ENCODE results near the gene TRIOBP. TPM values are rescaled to one million over a fixed set of nuclear protein-coding genes. Genes with fewer than 3 reads are reported as not detected.

TRIOBP gene
- total RNA-seq, 2 donors from 2014 or later = 126 to 146 TPM

DNA sequence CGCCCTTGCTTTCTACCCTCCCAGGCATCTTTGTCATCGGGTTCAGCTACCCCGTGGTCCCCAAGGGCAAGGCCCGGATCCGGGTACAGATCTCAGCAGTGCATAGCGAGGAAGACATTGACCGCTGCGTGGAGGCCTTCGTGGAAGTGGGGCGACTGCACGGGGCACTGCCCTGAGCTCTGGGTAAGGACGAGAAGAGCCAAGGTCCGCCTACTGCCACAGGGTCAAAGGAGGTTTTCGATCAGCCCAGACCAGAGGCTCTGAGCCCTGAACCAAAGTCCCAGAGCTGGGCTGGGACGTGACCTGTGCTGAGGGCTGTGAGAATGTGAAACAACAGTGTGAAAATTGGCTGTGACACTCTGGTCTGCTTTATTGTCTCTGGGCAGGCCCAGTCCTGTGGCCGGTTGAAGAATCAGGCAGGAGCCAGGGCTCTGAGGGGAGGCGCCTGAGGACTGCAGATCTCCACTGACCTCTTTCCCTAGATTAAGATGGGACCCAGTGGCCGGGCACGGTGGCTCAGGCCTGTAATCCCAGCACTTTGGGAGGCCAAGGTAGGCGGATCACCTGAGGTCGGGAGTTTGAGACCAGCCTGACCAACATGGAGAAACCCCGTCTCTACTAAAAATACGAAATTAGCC lies 119.8 kb downstream of the TRIOBP start:
- TF ChIP-seq, protein P1, sequence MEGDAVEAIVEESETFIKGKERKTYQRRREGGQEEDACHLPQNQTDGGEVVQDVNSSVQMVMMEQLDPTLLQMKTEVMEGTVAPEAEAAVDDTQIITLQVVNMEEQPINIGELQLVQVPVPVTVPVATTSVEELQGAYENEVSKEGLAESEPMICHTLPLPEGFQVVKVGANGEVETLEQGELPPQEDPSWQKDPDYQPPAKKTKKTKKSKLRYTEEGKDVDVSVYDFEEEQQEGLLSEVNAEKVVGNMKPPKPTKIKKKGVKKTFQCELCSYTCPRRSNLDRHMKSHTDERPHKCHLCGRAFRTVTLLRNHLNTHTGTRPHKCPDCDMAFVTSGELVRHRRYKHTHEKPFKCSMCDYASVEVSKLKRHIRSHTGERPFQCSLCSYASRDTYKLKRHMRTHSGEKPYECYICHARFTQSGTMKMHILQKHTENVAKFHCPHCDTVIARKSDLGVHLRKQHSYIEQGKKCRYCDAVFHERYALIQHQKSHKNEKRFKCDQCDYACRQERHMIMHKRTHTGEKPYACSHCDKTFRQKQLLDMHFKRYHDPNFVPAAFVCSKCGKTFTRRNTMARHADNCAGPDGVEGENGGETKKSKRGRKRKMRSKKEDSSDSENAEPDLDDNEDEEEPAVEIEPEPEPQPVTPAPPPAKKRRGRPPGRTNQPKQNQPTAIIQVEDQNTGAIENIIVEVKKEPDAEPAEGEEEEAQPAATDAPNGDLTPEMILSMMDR (IDR thresholded peaks at IDR 0.05) = no peak
- ATAC-seq (ENCODE audit: insufficient number of reproducible peaks, low FRiP score, low read depth) (no peak), DNase-seq (ENCODE audit: low spot score) (no peak)
- Histone ChIP-seq H3K36me3 (no peaks in the 10 kb centered on the region), H3K4me3 (no peak overlapping the region), H3K27ac (no peak overlapping the region), H3K9me3 (no peaks in the 10 kb centered on the region), H3K27me3 (replicated peaks; ENCODE audit: insufficient read depth) (no peaks in the 10 kb centered on the region), H3K4me1 (ENCODE audit: control insufficient read depth in 1 of 2, low read depth in 2 of 2) (peaks cover 13 to 18% of the 10 kb centered on the region in 2 donors)

DNA sequence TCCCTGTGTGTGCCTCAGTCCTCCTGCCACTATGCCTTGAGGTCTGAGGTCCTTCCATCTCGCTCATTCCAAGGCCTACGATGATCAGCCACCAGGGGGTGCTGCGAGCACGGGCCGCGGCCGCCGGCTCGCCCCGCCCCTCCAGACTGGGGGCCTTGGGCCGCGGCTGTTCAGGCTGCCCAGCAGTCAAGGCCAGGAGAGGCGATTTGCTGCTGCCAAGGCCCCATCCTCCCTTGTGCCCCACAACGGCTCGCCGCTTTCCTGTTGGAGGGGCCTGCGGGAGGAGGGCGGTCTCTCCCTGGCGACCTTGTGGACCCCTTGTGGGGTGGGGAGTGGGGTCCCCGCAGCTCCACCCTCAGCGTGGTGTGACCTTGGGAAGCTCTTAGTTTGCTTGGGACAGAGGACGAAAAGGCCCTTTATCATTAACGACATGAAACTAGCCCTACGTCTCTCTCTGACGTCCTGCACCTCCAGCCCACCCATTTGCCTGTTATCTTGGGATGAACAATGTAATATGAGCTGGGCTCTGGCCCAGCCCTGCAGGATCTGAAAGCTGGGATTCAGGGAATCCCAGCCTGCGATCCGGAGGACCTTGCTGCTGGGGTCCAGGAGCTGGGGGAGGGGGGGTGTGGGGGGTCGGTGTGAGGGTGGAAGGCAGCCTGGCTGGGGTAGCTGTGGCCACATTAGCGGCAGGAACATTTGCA lies 121.0 kb downstream of the TRIOBP start:
- Histone ChIP-seq H3K36me3 (no peaks in the 10 kb centered on the region), H3K27ac (no peak overlapping the region), H3K27me3 (replicated peaks; ENCODE audit: insufficient read depth) (no peaks in the 10 kb centered on the region), H3K9me3 (no peaks in the 10 kb centered on the region), H3K4me1 (ENCODE audit: control insufficient read depth in 1 of 2, low read depth in 2 of 2) (peaks cover 13 to 18% of the 10 kb centered on the region in 2 donors), H3K4me3 (peak overlapping the region; percentile 67)
- peak; percentile 52 for ATAC-seq (ENCODE audit: insufficient number of reproducible peaks, low FRiP score, low read depth)
- TF ChIP-seq, protein P1 (IDR thresholded peaks at IDR 0.05) = peak; percentile 95
- no peak for DNase-seq (ENCODE audit: low spot score)

DNA sequence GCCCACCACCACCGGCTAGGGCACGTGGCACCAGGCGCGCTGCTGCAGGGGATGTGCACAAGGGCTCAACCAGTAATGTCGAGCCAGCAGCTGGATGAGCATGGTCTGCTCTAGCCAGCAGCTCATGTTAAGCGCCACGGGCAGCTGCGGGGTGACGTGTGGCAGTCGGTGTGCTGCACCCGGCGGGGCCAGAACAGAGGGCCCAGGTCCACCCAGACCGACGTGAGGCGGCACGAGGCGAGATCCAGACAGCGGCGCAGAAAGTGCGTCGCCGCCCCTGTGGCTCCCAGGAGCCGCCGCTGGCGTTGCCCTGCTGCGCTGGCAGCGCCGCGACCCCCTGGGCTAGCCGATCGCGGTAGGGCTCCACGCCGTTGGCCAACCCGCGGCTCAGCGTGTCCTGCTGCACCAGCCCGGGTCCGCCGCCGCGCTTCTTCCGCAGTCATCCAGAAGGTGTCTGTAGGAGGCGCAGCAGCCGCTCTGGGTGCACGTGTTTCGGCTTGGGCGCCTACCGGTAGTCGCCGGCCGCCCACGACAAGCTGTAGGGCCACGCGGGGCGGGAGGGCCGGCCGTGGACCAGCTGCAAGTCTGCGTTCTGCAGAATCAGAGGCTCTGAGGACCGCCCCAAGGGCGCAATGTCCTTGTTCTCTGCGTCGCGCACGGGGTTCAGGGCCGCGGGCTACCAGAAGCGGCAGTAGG lies 121.7 kb downstream of the TRIOBP start:
- no peaks in the 10 kb centered on the region for H3K27me3 ChIP-seq (replicated peaks; ENCODE audit: insufficient read depth)
- TF ChIP-seq, protein P1 (IDR thresholded peaks at IDR 0.05) = no peak
- DNase-seq (ENCODE audit: low spot score) (no peak), ATAC-seq (ENCODE audit: insufficient number of reproducible peaks, low FRiP score, low read depth) (no peak)
- H3K4me1 ChIP-seq (ENCODE audit: control insufficient read depth in 1 of 2, low read depth in 2 of 2) = peaks cover 13 to 18% of the 10 kb centered on the region in 2 donors
- no peak overlapping the region for H3K27ac ChIP-seq
- H3K9me3 ChIP-seq = no peaks in the 10 kb centered on the region
- H3K4me3 ChIP-seq = peak overlapping the region; percentile 67
- no peaks in the 10 kb centered on the region for H3K36me3 ChIP-seq

DNA sequence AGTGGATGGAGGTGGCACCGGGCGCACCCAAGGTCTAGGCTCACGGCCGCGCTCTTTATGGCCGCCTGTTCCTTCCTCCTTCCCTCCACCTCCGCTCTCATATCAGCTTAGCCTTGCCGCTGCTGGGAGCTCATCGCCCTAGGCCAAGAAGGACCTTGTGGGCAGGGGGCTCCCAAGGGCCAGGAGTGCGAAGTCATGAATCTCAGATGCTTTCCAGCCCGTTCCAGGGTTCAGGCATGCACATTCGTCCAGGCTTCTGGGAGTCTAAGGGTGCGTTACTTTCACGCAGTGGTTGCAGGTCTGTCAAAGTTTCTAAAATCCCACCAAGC lies 122.2 kb downstream of the TRIOBP start:
- H3K4me1 ChIP-seq (ENCODE audit: control insufficient read depth in 1 of 2, low read depth in 2 of 2) = peaks cover 13 to 18% of the 10 kb centered on the region in 2 donors
- TF ChIP-seq, protein P1 (IDR thresholded peaks at IDR 0.05) = no peak
- peak overlapping the region; percentile 67 for H3K4me3 ChIP-seq
- H3K36me3 ChIP-seq = no peaks in the 10 kb centered on the region
- ATAC-seq (ENCODE audit: insufficient number of reproducible peaks, low FRiP score, low read depth) (no peak), DNase-seq (ENCODE audit: low spot score) (no peak)
- H3K27ac ChIP-seq = no peak overlapping the region
- H3K27me3 ChIP-seq (replicated peaks; ENCODE audit: insufficient read depth) = no peaks in the 10 kb centered on the region
- H3K9me3 ChIP-seq = no peaks in the 10 kb centered on the region

DNA sequence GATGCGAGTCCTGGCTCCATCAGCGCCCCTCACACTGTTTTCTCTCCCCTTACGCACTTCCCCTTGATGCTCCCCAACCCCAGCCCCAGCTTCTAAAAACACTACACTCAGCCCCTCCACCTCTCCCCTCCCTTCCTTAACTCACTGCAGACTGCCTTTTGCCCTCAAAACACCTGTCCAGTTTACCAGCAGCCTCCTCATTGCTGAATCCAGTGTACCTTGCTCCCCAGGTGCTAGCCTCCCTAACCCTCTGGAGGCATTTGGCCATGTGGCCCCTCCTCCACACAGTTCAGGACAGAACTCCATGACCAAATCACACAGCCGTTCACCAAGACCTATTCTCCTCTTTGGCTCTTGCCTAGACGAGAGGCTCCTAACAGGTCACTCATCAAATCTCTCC lies 123.5 kb downstream of the TRIOBP start:
- H3K9me3 ChIP-seq = no peaks in the 10 kb centered on the region
- peaks cover 13 to 24% of the 10 kb centered on the region in 2 donors for H3K4me1 ChIP-seq (ENCODE audit: control insufficient read depth in 1 of 2, low read depth in 2 of 2)
- H3K36me3 ChIP-seq = no peaks in the 10 kb centered on the region
- TF ChIP-seq, protein P1 (IDR thresholded peaks at IDR 0.05) = no peak
- DNase-seq (ENCODE audit: low spot score) (no peak), ATAC-seq (ENCODE audit: insufficient number of reproducible peaks, low FRiP score, low read depth) (no peak)
- no peak overlapping the region for H3K4me3 ChIP-seq
- H3K27ac ChIP-seq = no peak overlapping the region
- no peaks in the 10 kb centered on the region for H3K27me3 ChIP-seq (replicated peaks; ENCODE audit: insufficient read depth)
